ENCODE measurements around the gene EIPR1. TPM values are rescaled to one million over a fixed set of nuclear protein-coding genes. Genes with fewer than 3 reads are reported as not detected.

EIPR1 gene
- total and polyA plus RNA-seq, 2 of the 13 experiments (the other 11 are each of a cell fraction or from before 2014, with no cell fraction given): 70.0 to 96.3 TPM

DNA sequence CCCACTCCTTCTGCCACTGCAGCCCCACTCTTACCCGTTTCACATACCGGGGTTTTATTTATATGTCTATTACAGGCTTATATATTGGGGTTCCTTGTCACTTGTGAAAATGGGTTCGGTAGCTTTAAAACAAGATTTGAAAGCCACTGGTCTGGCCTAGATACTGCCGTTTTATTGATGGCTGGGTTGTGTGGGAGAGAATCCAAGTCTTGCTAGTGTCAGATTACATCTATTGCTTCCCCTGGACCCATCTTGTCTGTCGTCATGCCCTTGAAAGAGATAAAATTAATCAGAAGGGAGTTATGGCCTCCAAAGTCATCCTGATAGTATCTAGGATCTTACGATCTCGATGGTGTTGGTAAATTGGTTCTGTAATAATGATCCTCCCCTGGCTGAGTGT, 79.4 kb downstream of the EIPR1 start:
- Histone ChIP-seq H3K79me2 (ENCODE audit: insufficient read depth, low read length) (no peaks in the 10 kb centered on the region), H3K36me3 (replicated peaks in 1 of 2; ENCODE audit: control insufficient read depth in 1 of 2, insufficient read depth in 2 of 2, low read length in 2 of 2) (peaks cover 10 to 47% of the 10 kb centered on the region in 2 experiments; a peak in 4 of 5 replicates), H3K4me3 (replicated peaks in 1 of 3; ENCODE audit: insufficient read depth in 1 of 3, low read depth in 2 of 3, low read length in 3 of 3) (no peak overlapping the region), H3K4me1 (ENCODE audit: insufficient read depth, low read length) (peaks cover 25% of the 10 kb centered on the region), H3K4me2 (ENCODE audit: low read depth, low read length) (no peak overlapping the region), H4K20me1 (ENCODE audit: insufficient read depth, low read length) (peaks cover 37% of the 10 kb centered on the region), H3K9ac (ENCODE audit: insufficient read depth, low read depth, low read length) (no peak overlapping the region), H2AFZ (ENCODE audit: low read length) (no peak overlapping the region), H3K9me3 (ENCODE audit: low read length) (no peaks in the 10 kb centered on the region), H3K27ac (ENCODE audit: extremely low read length, insufficient read depth, low read length) (no peak overlapping the region), H3K27me3 (ENCODE audit: control insufficient read depth in 1 of 2, insufficient read depth in 2 of 2, low read length in 2 of 2) (no peaks in the 10 kb centered on the region)
- intact Hi-C loops (cut with micrococcal nuclease; ENCODE audit: unreplicated experiment) (no loop called here), in situ Hi-C loops (cut with HindIII; ENCODE audit: extremely low pct_ligation_motif_present, low pct_unique_long_range_greater_than_20kb) (no loop called here)
- CTCF ChIA-PET (ENCODE audit: low intra/inter-chr PET ratio, low total read pairs): no interaction called here
- DNase-seq (ENCODE audit: low spot score) (no peak), ATAC-seq (no peak), FAIRE-seq (no peak)
- POLR2A ChIA-PET: no interaction called here
- 97% methylated on average over 7 of the region's 7 CpGs for WGBS (ENCODE audit: low lambda C conversion rate)
- BruUV-seq (replicated peaks): no TSS peak
- TF ChIP-seq ZNF879 (CRISPR knock-in tag; IDR thresholded peaks at IDR 0.05) (no peak), IKZF1 (IDR thresholded peaks at IDR 0.05) (no peak), TSC22D2 (CRISPR knock-in tag; IDR thresholded peaks at IDR 0.05; ENCODE audit: borderline replicate concordance) (no peak), RXRB (CRISPR knock-in tag; IDR thresholded peaks at IDR 0.05; ENCODE audit: borderline replicate concordance) (no peak), AHR (CRISPR knock-in tag; IDR thresholded peaks at IDR 0.05) (no peak), ZNF232 (CRISPR knock-in tag; IDR thresholded peaks at IDR 0.05; ENCODE audit: borderline replicate concordance) (no peak), ZNF724P (CRISPR knock-in tag; IDR thresholded peaks at IDR 0.05; ENCODE audit: borderline replicate concordance) (no peak), ZNF460 (CRISPR knock-in tag; IDR thresholded peaks at IDR 0.05; ENCODE audit: borderline replicate concordance) (no peak), PCBP1 (IDR thresholded peaks at IDR 0.05; ENCODE audit: borderline replicate concordance, low read depth, low read length) (no peak), ELF1 (CRISPR knock-in tag; IDR thresholded peaks at IDR 0.05) (no peak), ZSCAN31 (CRISPR knock-in tag; IDR thresholded peaks at IDR 0.05; ENCODE audit: low read depth) (no peak), ZNF792 (CRISPR knock-in tag; IDR thresholded peaks at IDR 0.05) (no peak), NAIF1 (CRISPR knock-in tag; IDR thresholded peaks at IDR 0.05; ENCODE audit: borderline replicate concordance) (no peak), ZKSCAN8 (CRISPR knock-in tag; IDR thresholded peaks at IDR 0.05; ENCODE audit: borderline replicate concordance) (no peak), HOXA3 (CRISPR knock-in tag; IDR thresholded peaks at IDR 0.05) (no peak), MTA3 (CRISPR knock-in tag; IDR thresholded peaks at IDR 0.05) (no peak)
- TF ChIP-seq, protein P1, sequence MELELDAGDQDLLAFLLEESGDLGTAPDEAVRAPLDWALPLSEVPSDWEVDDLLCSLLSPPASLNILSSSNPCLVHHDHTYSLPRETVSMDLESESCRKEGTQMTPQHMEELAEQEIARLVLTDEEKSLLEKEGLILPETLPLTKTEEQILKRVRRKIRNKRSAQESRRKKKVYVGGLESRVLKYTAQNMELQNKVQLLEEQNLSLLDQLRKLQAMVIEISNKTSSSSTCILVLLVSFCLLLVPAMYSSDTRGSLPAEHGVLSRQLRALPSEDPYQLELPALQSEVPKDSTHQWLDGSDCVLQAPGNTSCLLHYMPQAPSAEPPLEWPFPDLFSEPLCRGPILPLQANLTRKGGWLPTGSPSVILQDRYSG (CRISPR knock-in tag; IDR thresholded peaks at IDR 0.05): no peak
- TF ChIP-seq, protein P2, sequence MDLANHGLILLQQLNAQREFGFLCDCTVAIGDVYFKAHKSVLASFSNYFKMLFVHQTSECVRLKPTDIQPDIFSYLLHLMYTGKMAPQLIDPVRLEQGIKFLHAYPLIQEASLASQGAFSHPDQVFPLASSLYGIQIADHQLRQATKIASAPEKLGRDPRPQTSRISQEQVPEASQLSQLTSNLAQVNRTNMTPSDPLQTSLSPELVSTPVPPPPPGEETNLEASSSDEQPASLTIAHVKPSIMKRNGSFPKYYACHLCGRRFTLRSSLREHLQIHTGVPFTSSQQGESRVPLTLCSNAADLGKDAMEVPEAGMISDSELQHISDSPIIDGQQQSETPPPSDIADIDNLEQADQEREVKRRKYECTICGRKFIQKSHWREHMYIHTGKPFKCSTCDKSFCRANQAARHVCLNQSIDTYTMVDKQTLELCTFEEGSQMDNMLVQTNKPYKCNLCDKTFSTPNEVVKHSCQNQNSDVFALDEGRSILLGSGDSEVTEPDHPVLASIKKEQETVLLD (CRISPR knock-in tag; IDR thresholded peaks at IDR 0.05; ENCODE audit: low read depth): no peak
- TF ChIP-seq, protein P3, sequence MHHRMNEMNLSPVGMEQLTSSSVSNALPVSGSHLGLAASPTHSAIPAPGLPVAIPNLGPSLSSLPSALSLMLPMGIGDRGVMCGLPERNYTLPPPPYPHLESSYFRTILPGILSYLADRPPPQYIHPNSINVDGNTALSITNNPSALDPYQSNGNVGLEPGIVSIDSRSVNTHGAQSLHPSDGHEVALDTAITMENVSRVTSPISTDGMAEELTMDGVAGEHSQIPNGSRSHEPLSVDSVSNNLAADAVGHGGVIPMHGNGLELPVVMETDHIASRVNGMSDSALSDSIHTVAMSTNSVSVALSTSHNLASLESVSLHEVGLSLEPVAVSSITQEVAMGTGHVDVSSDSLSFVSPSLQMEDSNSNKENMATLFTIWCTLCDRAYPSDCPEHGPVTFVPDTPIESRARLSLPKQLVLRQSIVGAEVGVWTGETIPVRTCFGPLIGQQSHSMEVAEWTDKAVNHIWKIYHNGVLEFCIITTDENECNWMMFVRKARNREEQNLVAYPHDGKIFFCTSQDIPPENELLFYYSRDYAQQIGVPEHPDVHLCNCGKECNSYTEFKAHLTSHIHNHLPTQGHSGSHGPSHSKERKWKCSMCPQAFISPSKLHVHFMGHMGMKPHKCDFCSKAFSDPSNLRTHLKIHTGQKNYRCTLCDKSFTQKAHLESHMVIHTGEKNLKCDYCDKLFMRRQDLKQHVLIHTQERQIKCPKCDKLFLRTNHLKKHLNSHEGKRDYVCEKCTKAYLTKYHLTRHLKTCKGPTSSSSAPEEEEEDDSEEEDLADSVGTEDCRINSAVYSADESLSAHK (CRISPR knock-in tag; IDR thresholded peaks at IDR 0.05; ENCODE audit: borderline replicate concordance): no peak

All from HepG2 (cell line).